ENCODE measurements around the gene ZBTB4.

ZBTB4 gene

GRCh38 chr17:7438656-7439460 lies 40.6 kb downstream of the ZBTB4 start:
- Mint-ChIP-seq H3K36me3 (peaks cover 31% of the 10 kb centered on the region), H3K4me1 (peaks cover 52% of the 10 kb centered on the region), H3K27me3 (peaks cover 63% of the 10 kb centered on the region), H3K9me3 (no peaks in the 10 kb centered on the region), H3K27ac (no peak overlapping the region), H3K4me3 (peak overlapping the region; percentile 87)
- CTCF ChIA-PET: interaction anchor here (1.2 to 4.3 kb wide), 4 partner anchors 39 to 122 kb away, joined by 3 to 56 read pairs (median 7); partner anchors contain the start of gene TMEM95
- DNase-seq: no peak

GRCh38 chr17:7437950-7438614 lies 41.3 kb downstream of the ZBTB4 start:
- peaks cover 52% of the 10 kb centered on the region for H3K4me1 Mint-ChIP-seq
- H3K27ac Mint-ChIP-seq: peak overlapping the region; percentile 90
- peak; percentile 84 for DNase-seq
- H3K4me3 Mint-ChIP-seq: peak overlapping the region; percentile 87
- CTCF ChIA-PET: interaction anchor here (1.2 to 4.3 kb wide), 3 partner anchors 40 to 122 kb away, joined by 3 to 56 read pairs (median 8); partner anchors contain the start of gene TMEM95
- H3K36me3 Mint-ChIP-seq: peaks cover 26% of the 10 kb centered on the region
- peaks cover 55% of the 10 kb centered on the region for H3K27me3 Mint-ChIP-seq
- H3K9me3 Mint-ChIP-seq: no peaks in the 10 kb centered on the region

GRCh38 chr17:7437369-7437863 lies 42.0 kb downstream of the ZBTB4 start:
- H3K4me3 Mint-ChIP-seq: peak overlapping the region; percentile 94
- H3K9me3 Mint-ChIP-seq: no peaks in the 10 kb centered on the region
- H3K36me3 Mint-ChIP-seq: peaks cover 26% of the 10 kb centered on the region
- H3K4me1 Mint-ChIP-seq: peaks cover 52% of the 10 kb centered on the region
- peaks cover 49% of the 10 kb centered on the region for H3K27me3 Mint-ChIP-seq
- no peak overlapping the region for H3K27ac Mint-ChIP-seq
- CTCF ChIA-PET: interaction anchor here (0.7 to 4.3 kb wide), 24 partner anchors 8 to 250 kb away, joined by 3 to 56 read pairs (median 6); partner anchors contain the start of genes ACAP1, MPDU1, PLSCR3 and SLC2A4
- DNase-seq: no peak

GRCh38 chr17:7436556-7437368 lies 42.7 kb downstream of the ZBTB4 start:
- Mint-ChIP-seq H3K4me1 (peaks cover 52% of the 10 kb centered on the region), H3K27ac (peak overlapping the region; percentile 97), H3K36me3 (peaks cover 24% of the 10 kb centered on the region), H3K9me3 (no peaks in the 10 kb centered on the region), H3K4me3 (peak overlapping the region; percentile 94), H3K27me3 (peaks cover 42% of the 10 kb centered on the region)
- peak; percentile 86 for DNase-seq
- CTCF ChIA-PET: interaction anchor here (0.7 to 4.3 kb wide), 32 partner anchors 7 to 250 kb away, joined by 3 to 56 read pairs (median 5); partner anchors contain the start of genes ACAP1, CHRNB1, MPDU1 and PLSCR3

- peak overlapping the region; percentile 97 for H3K27ac Mint-ChIP-seq
- peaks cover 51% of the 10 kb centered on the region for H3K4me1 Mint-ChIP-seq
- H3K36me3 Mint-ChIP-seq: peaks cover 22% of the 10 kb centered on the region
- peak overlapping the region; percentile 94 for H3K4me3 Mint-ChIP-seq
- peak; percentile 79 for DNase-seq
- CTCF ChIA-PET: interaction anchor here (0.9 to 4.3 kb wide), 29 partner anchors 8 to 251 kb away, joined by 3 to 56 read pairs (median 6); partner anchors contain the start of genes ACAP1, CHRNB1, MPDU1 and PLSCR3
- H3K9me3 Mint-ChIP-seq: no peaks in the 10 kb centered on the region
- H3K27me3 Mint-ChIP-seq: peaks cover 34% of the 10 kb centered on the region
Observed at GRCh38 chr17:7435676-7436555, 43.5 kb downstream of the ZBTB4 start.

GRCh38 chr17:7432296-7432695 lies 47.1 kb downstream of the ZBTB4 start:
- CTCF ChIA-PET: interaction anchor here (1.3 kb wide), 1 partner anchor 77 kb away, joined by 4 read pairs; the partner anchor contains the start of gene TMEM95
- Mint-ChIP-seq H3K36me3 (peaks cover 5% of the 10 kb centered on the region), H3K9me3 (no peaks in the 10 kb centered on the region), H3K27me3 (peaks cover 5% of the 10 kb centered on the region), H3K4me3 (no peak overlapping the region), H3K27ac (no peak overlapping the region), H3K4me1 (peaks cover 23% of the 10 kb centered on the region)
- no peak for DNase-seq

- peaks cover 2% of the 10 kb centered on the region for H3K36me3 Mint-ChIP-seq
- CTCF ChIA-PET: interaction anchor here (1.3 kb wide), 1 partner anchor 76 kb away, joined by 4 read pairs; the partner anchor contains the start of gene TMEM95
- DNase-seq: no peak
- peaks cover 13% of the 10 kb centered on the region for H3K4me1 Mint-ChIP-seq
- H3K27me3 Mint-ChIP-seq: peaks cover 5% of the 10 kb centered on the region
- no peak overlapping the region for H3K4me3 Mint-ChIP-seq
- no peaks in the 10 kb centered on the region for H3K9me3 Mint-ChIP-seq
- H3K27ac Mint-ChIP-seq: no peak overlapping the region
Observed at GRCh38 chr17:7431231-7431630, 48.2 kb downstream of the ZBTB4 start.

- CTCF ChIA-PET: no interaction called here
- DNase-seq: no peak
- peaks cover 8% of the 10 kb centered on the region for H3K27me3 Mint-ChIP-seq
Observed at GRCh38 chr17:7429722-7430121, 49.7 kb downstream of the ZBTB4 start.

GRCh38 chr17:7428557-7428956 lies 50.9 kb downstream of the ZBTB4 start, which contains the start of gene SPEM3:
Gene SPEM3, plus strand, starts transcription at chr17:7428857. Its CDS starts 46 bp downstream, at chr17:7428903.
- CTCF ChIA-PET: no interaction called here
- Mint-ChIP-seq H3K27ac (no peak within 1 kb of the TSS), H3K9me3 (no peaks in the 10 kb centered on the region), H3K4me3 (no peak within 1 kb of the TSS), H3K27me3 (peaks cover 20% of the 10 kb centered on the region), H3K4me1 (peaks cover 2% of the 10 kb centered on the region), H3K36me3 (no peaks in the 10 kb centered on the region)
- no peak for DNase-seq

More at GRCh38 chr17:7429722-7430121, 49.7 kb downstream of the ZBTB4 start:
- Mint-ChIP-seq H3K9me3 (no peaks in the 10 kb centered on the region), H3K36me3 (no peaks in the 10 kb centered on the region), H3K27ac (no peak overlapping the region), H3K4me3 (no peak overlapping the region), H3K4me1 (peaks cover under 1% of the 10 kb centered on the region)

- CTCF ChIA-PET: no interaction called here
- no peak overlapping the region for H3K27ac Mint-ChIP-seq
- no peak overlapping the region for H3K4me3 Mint-ChIP-seq
- peaks cover 2% of the 10 kb centered on the region for H3K4me1 Mint-ChIP-seq
- H3K9me3 Mint-ChIP-seq: no peaks in the 10 kb centered on the region
- H3K36me3 Mint-ChIP-seq: no peaks in the 10 kb centered on the region
- H3K27me3 Mint-ChIP-seq: peaks cover 21% of the 10 kb centered on the region
- no peak for DNase-seq
Observed at GRCh38 chr17:7427549-7427948, 51.9 kb downstream of the ZBTB4 start.

- no peaks in the 10 kb centered on the region for H3K9me3 Mint-ChIP-seq
- H3K36me3 Mint-ChIP-seq: no peaks in the 10 kb centered on the region
- H3K27me3 Mint-ChIP-seq: peaks cover 21% of the 10 kb centered on the region
- H3K27ac Mint-ChIP-seq: no peak overlapping the region
- no peak for DNase-seq
- H3K4me1 Mint-ChIP-seq: peaks cover 2% of the 10 kb centered on the region
- CTCF ChIA-PET: no interaction called here
- H3K4me3 Mint-ChIP-seq: no peak overlapping the region
Observed at GRCh38 chr17:7426896-7427489, 52.4 kb downstream of the ZBTB4 start.

GRCh38 chr17:7426203-7426863 lies 53.1 kb downstream of the ZBTB4 start:
- no peaks in the 10 kb centered on the region for H3K36me3 Mint-ChIP-seq
- H3K27me3 Mint-ChIP-seq: peaks cover 21% of the 10 kb centered on the region
- DNase-seq: no peak
- H3K4me1 Mint-ChIP-seq: peaks cover 2% of the 10 kb centered on the region
- H3K9me3 Mint-ChIP-seq: no peaks in the 10 kb centered on the region
- no peak overlapping the region for H3K27ac Mint-ChIP-seq
- H3K4me3 Mint-ChIP-seq: no peak overlapping the region
- CTCF ChIA-PET: no interaction called here
